ENCODE data around the gene TSPAN14. TPM values are rescaled to one million over a fixed set of nuclear protein-coding genes. Genes with fewer than 3 reads are reported as not detected.

The TSPAN14 gene
- total RNA-seq, 1 donor from 2014 or later, result 88.0 TPM

- no peak for DNase-seq (ENCODE audit: low read depth, low spot score)
Measured at GRCh38 chr10:80421707-80422536, 32.2 kb upstream of the TSPAN14 start.

- DNase-seq (ENCODE audit: low read depth, low spot score), result no peak
Measured at GRCh38 chr10:80425901-80426300, 28.2 kb upstream of the TSPAN14 start.

GRCh38 chr10:80427541-80427940 is 26.6 kb upstream of the TSPAN14 start:
- no peak for DNase-seq (ENCODE audit: low read depth, low spot score)

GRCh38 chr10:80429521-80429973 is 24.6 kb upstream of the TSPAN14 start:
- no peak for DNase-seq (ENCODE audit: low read depth, low spot score)

- DNase-seq (ENCODE audit: low read depth, low spot score), result no peak
Measured at GRCh38 chr10:80433134-80433533, 21.0 kb upstream of the TSPAN14 start.

GRCh38 chr10:80436446-80437098 is 17.5 kb upstream of the TSPAN14 start:
- DNase-seq (ENCODE audit: low read depth, low spot score), result no peak

GRCh38 chr10:80437227-80437626 is 16.9 kb upstream of the TSPAN14 start:
- DNase-seq (ENCODE audit: low read depth, low spot score), result no peak

GRCh38 chr10:80441831-80442230 is 12.3 kb upstream of the TSPAN14 start:
- DNase-seq (ENCODE audit: low read depth, low spot score), result no peak

GRCh38 chr10:80442879-80443278 is 11.2 kb upstream of the TSPAN14 start:
- DNase-seq (ENCODE audit: low read depth, low spot score), result no peak

- DNase-seq (ENCODE audit: low read depth, low spot score), result no peak
Measured at GRCh38 chr10:80443531-80443974, 10.6 kb upstream of the TSPAN14 start.

- DNase-seq (ENCODE audit: low read depth, low spot score), result no peak
Measured at GRCh38 chr10:80444124-80444523, 10.0 kb upstream of the TSPAN14 start.

- DNase-seq (ENCODE audit: low read depth, low spot score), result no peak
Measured at GRCh38 chr10:80444646-80445319, 9.3 kb upstream of the TSPAN14 start.

- DNase-seq (ENCODE audit: low read depth, low spot score), result no peak
Measured at GRCh38 chr10:80447436-80448190, 6.5 kb upstream of the TSPAN14 start.

GRCh38 chr10:80448209-80448942 is 5.7 kb upstream of the TSPAN14 start:
- no peak for DNase-seq (ENCODE audit: low read depth, low spot score)

- DNase-seq (ENCODE audit: low read depth, low spot score), result no peak
Measured at GRCh38 chr10:80449520-80449919, 4.6 kb upstream of the TSPAN14 start.

- no peak for DNase-seq (ENCODE audit: low read depth, low spot score)
Measured at GRCh38 chr10:80451132-80451531, 3.0 kb upstream of the TSPAN14 start.

- DNase-seq (ENCODE audit: low read depth, low spot score), result no peak
Measured at GRCh38 chr10:80452069-80452468, 2.0 kb upstream of the TSPAN14 start.

GRCh38 chr10:80452640-80453039 is 1.5 kb upstream of the TSPAN14 start:
- DNase-seq (ENCODE audit: low read depth, low spot score), result no peak

- no peak for DNase-seq (ENCODE audit: low read depth, low spot score)
Measured at GRCh38 chr10:80453056-80453841, 861 bp upstream of the TSPAN14 start.
